ENCODE results near the gene S100A7.

GRCh38 chr1:153460551-153460950, at the start of gene S100A7:
- TF ChIP-seq LEF1 (IDR thresholded peaks at IDR 0.05; ENCODE audit: borderline replicate concordance): no peak
- TF ChIP-seq PKNOX1 (IDR thresholded peaks at IDR 0.05): no peak

Data from HEK293T (cell line).